Measurements from ENCODE around the gene ESYT1. TPM values are rescaled to one million over a fixed set of nuclear protein-coding genes. Genes with fewer than 3 reads are reported as not detected.

Gene ESYT1
- total RNA-seq, 2 donors from 2014 or later, result 25.4 to 74.0 TPM

- DNase-seq (ENCODE audit: low spot score), result no peak
- Histone ChIP-seq H3K4me3 (no peak overlapping the region), H3K9me3 (no peaks in the 10 kb centered on the region), H3K36me3 (peaks cover 10% of the 10 kb centered on the region), H3K4me1 (peaks cover 0 to 50% of the 10 kb centered on the region in 2 donors), H3K27ac (peak overlapping the region; percentile 85 to 95), H3K27me3 (no peaks in the 10 kb centered on the region)
- TF ChIP-seq CTCF (IDR thresholded peaks at IDR 0.05), result no peak
Measured at GRCh38 chr12:56120158-56120846, 7.8 kb upstream of the ESYT1 start.

DNA sequence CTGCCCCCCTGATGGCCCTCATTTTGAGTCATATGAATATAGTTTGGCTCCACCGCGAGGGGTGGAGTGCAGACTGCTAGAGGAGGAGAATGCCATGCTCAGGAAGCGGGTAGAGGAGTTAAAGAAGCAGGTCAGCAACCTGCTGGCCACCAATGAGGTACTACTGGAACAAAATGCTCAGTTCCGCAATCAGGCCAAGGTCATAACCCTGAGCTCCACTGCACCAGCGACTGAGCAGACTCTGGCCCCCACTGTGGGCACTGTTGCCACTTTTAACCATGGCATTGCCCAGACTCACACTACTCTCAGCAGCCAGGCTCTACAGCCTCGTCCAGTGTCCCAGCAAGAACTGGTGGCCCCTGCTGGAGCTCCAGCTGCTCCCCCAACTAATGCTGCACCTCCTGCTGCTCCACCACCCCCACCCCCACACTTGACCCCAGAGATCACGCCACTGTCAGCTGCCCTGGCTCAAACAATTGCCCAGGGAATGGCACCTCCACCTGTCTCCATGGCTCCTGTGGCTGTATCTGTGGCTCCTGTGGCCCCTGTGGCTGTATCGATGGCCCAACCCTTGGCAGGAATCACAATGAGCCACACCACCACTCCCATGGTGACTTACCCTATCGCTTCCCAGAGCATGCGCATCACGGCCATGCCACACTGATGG lies 6.7 kb upstream of the ESYT1 start:
- Histone ChIP-seq H3K9me3 (no peaks in the 10 kb centered on the region), H3K4me1 (peaks cover 0 to 56% of the 10 kb centered on the region in 2 donors), H3K27ac (no peak overlapping the region), H3K27me3 (no peaks in the 10 kb centered on the region), H3K36me3 (peaks cover 10% of the 10 kb centered on the region), H3K4me3 (no peak overlapping the region)
- no peak for DNase-seq (ENCODE audit: low spot score)
- no peak for TF ChIP-seq CTCF (IDR thresholded peaks at IDR 0.05)

DNA sequence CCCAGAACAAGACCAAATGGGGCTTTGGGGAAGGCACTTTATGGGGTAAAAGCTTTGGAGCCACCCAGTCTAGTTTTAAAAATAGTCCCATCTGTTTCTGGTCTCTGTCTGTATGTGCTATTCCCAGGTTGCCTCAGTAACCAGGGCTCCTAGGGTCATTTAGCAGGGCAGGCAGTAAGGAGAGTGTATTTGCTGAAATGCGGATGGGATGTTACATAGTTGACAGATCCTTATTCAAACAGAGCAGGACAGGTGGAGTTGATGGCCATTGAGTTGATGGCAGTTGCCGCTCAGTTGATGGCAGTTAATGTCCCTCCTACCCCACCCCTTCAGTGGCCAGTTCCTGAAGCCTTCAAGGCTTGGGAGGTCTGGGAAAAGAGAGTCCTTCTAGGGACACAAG lies 5.4 kb upstream of the ESYT1 start:
- Histone ChIP-seq H3K27me3 (no peaks in the 10 kb centered on the region), H3K4me3 (no peak overlapping the region), H3K4me1 (peaks cover 0 to 66% of the 10 kb centered on the region in 2 donors), H3K36me3 (peaks cover 10% of the 10 kb centered on the region), H3K27ac (no peak overlapping the region), H3K9me3 (no peaks in the 10 kb centered on the region)
- no peak for TF ChIP-seq CTCF (IDR thresholded peaks at IDR 0.05)
- DNase-seq (ENCODE audit: low spot score), result no peak

DNA sequence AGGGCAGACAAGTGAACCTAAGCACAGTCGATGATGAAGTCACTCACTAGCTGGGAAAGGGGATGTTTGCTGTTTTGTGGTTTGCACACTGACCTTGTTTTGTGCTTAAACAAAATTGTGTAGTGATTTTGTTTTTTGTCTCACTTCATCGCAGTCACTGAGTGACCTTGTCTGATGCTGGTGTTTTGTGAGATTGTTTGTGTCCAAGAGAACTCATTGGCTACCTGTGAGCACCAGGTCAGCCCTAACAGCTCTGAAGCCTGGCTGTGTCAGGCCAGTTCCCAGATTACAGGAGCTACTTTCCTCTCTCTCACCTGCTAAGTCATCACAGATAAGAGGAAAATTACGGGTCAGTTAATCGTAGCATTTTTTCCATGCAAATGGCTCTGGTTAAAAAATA lies 3.9 kb upstream of the ESYT1 start:
- no peak overlapping the region for H3K27ac ChIP-seq
- no peaks in the 10 kb centered on the region for H3K9me3 ChIP-seq
- H3K4me1 ChIP-seq, result peaks cover 0 to 62% of the 10 kb centered on the region in 2 donors
- no peak for DNase-seq (ENCODE audit: low spot score)
- TF ChIP-seq CTCF (IDR thresholded peaks at IDR 0.05), result no peak
- H3K4me3 ChIP-seq, result no peak overlapping the region
- H3K27me3 ChIP-seq, result no peaks in the 10 kb centered on the region
- H3K36me3 ChIP-seq, result peaks cover 10% of the 10 kb centered on the region

- peak overlapping the region; percentile 81 to 87 for H3K27ac ChIP-seq
- DNase-seq (ENCODE audit: low spot score), result no peak
- no peak overlapping the region for H3K4me3 ChIP-seq
- H3K27me3 ChIP-seq, result no peaks in the 10 kb centered on the region
- peaks cover 0 to 53% of the 10 kb centered on the region in 2 donors for H3K4me1 ChIP-seq
- TF ChIP-seq CTCF (IDR thresholded peaks at IDR 0.05), result no peak
- no peaks in the 10 kb centered on the region for H3K9me3 ChIP-seq
- H3K36me3 ChIP-seq, result peaks cover 6% of the 10 kb centered on the region
Measured at GRCh38 chr12:56126732-56127239, 1.3 kb upstream of the ESYT1 start.

Data from right atrium auricular region (tissue), 2 donors.